ENCODE results near the gene IGDCC3.
A peak's percentile ranks its signal among the peaks of the same experiment; 100 is the strongest.
"Not testable (repeated sequence)": the region's sequence is repeated elsewhere in the genome, so short reads cannot be mapped to it uniquely, and the experiment has no call there.

Gene IGDCC3

DNA sequence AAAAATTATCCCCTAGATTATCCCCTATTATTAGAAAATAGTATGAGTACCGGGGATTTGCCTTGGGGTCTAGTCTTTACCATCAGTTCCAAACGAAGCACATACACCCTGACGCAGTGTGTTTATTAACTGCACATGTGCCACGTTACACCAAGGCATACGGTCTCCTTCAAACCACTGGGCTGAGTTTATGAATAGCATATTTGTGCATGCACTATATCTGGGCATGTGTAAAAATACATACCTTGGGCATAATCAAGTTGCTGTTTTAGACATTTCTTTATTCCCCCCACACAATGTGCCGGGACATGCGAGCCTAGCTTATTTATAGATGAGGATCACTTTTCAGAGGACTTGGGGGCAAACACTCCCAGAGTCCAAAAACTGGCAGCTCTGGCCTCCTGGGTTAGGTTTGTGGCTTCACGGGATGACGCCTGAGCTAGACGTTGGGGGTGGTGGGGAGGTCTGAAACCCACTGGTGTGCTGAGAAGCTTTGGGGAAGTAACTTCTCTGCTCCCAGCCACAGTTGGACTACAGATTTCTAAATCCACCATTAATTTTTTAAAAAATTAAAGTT is 28.7 kb upstream of the IGDCC3 start:
- DNase-seq = peak; percentile 55

DNA sequence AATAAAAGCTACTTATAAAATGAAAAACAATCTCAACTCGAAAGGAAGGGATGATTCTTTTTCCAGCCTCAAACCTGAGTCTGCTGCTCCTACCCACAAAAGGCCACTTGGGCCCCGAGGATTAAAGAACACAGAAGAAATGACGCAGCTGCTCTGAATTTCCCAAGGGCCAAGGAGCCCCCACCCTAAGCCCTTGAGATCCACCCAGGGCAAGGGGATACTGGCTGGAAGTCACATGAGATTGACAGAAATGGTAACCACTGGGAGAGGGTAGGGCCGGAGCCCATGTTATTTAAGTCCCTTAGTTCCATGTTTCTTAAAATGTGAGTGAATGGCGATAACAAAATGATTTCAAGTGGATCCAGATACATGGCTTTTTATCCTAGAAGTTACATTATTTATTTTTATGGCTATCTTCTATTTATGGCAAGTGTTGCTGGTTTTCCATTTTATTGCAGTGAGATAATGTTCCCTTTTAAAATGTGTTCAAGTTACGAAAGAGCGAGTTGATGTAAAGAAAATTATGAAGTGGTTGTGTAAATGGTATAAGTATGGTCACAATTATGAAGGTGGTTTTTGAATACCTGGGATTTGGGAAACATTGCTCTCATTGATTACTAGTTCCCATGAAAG is 28.1 kb upstream of the IGDCC3 start:
- peak; percentile 22 for DNase-seq

DNA sequence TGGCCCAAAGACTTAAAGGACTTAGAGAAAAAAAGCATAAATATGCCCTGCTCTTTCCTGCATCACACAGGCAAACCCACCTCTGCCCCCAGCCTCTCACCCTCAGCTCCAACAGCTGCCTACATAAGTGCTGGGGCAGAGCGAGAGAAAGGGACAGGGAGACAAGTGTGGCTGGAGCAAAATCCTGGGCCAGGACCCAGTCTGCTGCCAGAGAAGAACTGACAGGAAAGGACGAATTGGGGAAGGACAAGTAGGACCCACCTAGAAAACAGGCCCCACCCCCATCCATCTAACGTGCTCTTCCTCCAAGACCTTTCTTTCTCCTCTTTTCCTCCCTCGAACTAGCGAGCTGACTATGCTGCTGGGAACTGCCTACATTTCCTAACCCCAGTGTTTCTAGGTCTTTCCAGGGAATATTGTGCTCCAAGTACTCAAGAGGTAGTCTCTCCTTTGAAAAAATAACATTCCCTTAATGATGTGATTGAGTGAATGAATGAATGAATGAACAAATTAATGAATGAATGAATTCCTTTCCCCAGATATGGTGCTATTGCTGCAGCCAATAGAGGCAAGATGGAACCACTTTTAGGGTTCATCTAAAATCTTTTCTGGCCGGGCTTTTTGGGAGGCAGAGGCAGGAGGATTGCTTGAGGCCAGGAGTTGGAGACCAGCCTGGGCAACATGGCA is 26.5 kb upstream of the IGDCC3 start:
- DNase-seq = no peak

- no peak for DNase-seq
Observed at GRCh38 chr15:65402961-65403360, 25.2 kb upstream of the IGDCC3 start.

DNA sequence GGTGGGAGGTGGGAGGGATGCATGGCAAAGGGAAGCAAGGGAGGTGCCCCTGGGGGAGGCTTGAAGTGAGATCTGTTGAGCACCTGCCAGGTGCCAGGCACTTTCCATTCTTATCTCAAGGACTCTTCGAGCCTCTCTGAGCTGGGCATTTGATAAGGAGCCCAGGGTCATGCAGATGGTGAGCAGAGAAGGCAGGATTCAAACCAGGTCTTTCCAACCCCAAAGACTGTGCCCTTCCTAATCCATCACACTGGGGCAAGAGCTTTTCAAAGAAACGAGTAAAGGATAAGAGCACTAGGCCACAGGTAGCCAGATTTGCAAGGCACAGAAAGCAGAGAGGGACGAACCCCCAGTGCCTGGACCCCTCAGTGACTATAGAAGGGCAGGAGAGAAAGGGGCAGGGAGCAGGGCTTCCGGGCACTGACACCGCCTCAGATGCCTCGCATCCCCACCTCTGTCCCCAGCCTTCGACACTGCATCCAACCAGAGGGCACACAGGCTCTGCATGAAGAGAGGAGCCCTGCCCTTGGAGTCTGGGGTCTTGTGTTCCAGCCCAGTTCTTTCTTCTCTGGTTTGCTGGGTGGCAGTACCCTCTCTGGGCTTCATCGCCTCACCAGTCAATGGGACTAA is 23.9 kb upstream of the IGDCC3 start:
- no peak for DNase-seq

DNA sequence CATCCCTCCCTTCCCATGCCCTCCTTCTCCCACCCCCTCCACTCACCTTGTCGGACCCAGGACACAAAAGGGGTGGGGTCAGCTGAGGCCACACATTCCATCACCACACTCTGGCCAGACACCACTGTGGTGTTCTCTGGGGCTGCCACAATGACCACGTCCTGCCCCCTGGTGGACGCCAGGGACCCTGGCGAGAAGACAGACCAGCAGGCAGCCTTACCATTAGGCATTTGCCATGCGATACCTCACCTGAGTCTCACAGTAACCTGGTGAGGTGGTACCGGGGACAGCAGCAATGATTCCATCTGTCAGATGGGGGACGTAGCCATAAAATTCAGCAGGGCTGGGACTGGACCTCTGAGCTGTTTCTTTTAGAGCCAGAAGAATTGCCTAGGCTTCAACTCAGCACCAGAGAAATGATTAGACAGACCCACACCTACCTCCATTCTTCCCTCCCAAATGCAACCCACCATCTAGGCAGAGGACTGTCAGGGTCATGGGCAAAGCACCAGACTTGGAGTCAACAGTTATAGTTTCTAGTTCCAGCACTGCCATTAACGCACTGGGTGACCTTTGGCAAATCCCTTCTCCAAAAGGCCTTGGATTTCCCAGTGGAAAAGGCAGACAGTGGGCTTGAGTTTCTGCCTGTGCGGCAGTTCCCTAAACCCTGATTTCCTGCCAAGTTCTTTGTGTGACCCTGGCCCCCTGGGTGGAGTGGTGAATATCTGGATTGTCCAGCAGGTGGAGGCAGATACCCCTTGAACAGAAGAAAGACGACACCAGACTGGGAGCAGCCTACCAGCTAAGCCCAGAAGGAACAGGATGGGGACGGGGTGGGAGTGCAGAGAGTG is 23.2 kb upstream of the IGDCC3 start:
- peak; percentile 77 for DNase-seq

DNA sequence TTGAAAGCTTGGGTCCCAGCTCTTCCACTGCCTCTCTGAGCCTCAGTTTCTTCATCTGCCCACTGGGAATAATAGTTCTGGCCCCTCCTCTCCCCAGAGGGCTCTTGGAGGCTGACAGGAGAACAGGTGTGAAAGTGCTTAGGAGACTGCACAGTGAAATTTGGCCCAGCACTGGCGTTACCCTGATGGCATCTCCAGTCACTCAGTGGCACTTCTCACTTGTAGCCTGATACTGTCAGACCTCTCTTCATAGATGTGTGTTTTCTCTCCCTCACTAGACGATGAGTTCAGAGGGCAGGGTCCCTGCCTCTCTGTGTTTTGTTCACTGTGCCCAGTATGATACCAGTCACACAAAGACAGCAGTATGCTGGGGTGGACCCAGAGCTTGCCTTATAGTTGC is 22.2 kb upstream of the IGDCC3 start:
- no peak for DNase-seq

GRCh38 chr15:65399001-65399706 is 21.4 kb upstream of the IGDCC3 start:
- no peak for DNase-seq

DNA sequence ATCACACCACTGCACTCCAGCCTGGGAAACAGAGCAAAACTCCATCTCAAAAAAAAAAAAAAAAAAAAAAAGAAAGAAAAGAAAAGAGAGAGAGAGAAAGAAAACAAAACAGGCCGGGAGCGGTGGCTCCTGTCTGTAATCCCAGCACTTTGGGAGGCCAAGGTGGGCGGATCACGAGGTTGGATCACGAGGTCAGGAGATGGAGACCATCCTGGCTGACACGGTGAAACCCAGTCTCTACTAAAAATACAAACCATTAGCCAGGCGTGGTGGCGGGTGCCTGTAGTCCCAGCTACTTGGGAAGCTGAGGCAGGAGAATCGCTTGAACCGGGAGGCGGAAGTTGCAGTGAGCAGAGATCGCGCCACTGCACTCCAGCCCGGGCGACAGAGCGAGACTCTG is 20.7 kb upstream of the IGDCC3 start:
- DNase-seq = not testable (repeated sequence)

- no peak for DNase-seq
Observed at GRCh38 chr15:65396965-65397317, 19.1 kb upstream of the IGDCC3 start.

DNA sequence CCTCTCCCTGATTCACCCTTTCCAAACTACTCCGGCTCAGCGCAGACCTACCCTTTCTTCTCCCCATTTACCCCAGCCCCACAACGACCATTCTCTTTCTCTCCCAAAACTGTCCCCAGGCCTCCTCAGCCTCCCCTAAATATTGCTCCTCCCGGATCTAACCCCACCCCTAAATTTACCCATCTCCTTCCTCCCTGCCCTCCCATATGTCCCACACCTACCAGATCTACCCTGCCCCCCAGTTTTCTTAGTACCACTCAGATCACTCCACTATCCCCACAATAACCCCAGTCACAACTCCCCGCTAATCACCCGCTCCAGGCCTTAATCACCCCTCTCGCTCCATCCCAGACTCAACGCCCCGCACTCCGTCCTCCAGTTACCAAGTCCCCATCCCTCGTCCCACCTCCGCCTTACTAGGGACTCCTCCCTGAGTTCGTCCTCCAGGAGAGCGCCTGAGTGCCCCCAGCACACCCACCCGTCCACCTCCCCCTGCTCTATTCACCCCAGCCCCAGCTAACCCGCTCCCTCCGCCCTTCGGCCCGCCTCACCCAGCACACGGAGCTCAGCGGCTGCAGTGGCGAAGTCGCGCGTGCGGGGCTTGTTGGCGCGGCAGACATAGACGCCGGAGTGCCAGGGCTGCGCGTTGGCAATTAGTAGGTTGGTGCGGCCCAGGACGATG is 18.6 kb upstream of the IGDCC3 start:
- DNase-seq = no peak

- DNase-seq = no peak
Observed at GRCh38 chr15:65395567-65396202, 17.9 kb upstream of the IGDCC3 start.

GRCh38 chr15:65394936-65395335 is 17.1 kb upstream of the IGDCC3 start:
- no peak for DNase-seq

DNA sequence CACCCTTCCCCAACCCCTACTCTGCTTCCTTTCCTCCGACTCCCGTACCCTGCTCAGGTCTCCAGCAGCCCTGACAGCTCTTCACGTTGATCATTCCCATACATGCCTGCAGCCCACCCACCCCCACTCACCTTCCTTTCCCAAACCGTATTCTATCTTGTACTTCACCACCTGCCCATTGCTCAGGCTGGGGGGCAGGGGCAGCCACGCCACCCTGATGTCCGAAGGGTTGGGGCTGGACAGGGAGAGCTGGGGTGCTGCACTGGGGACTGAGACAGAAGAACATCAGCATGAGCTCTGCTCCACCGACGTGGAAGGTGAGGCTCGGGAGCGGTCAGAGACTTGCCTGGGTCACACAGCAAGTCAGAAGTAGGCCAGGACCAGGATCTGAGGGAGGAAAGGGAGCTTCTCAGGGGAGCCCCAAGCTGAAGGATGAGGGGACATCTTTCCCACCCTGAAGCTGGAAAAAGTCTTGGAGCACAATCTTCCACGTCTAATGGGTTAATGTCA is 16.5 kb upstream of the IGDCC3 start:
- no peak for DNase-seq

DNA sequence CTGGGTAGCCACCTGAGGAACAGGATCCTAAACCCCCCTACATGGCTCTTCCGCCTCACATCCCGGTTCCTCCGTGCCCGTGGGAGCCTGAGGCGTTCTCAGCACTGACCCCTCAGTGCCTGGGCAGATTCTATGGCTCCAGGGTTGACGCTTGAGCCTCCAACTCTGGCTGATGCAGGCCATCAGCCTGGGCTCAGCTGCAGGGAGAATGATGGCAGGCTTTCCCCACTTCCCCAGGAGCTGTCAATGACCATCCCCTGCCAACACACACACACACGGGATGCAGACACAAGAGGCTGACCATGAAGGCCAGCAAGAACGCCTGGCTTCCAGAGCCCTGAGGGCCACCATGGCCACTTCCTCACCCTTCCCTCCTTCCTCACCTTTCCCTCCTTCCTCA is 15.8 kb upstream of the IGDCC3 start:
- no peak for DNase-seq

DNA sequence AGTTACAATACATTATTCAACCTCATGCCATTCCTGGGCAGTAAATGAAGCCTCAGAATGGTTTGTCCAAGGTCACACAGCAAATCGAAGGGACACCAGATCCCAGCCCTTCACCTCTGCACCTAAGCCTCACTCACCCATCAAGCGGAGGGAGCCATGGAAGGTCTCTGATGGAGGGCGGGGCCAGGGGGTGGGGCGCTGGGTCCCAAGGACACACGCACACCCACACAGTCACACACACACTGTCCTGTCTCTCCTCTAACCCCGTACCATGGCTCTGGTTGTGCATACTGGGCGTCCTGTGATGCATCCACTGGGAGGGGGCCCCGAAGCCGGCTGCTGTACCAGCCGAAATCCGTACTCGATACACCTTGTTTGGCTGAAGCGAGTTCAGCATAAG is 15.3 kb upstream of the IGDCC3 start:
- no peak for DNase-seq

GRCh38 chr15:65392368-65392767 is 14.6 kb upstream of the IGDCC3 start:
- no peak for DNase-seq

DNA sequence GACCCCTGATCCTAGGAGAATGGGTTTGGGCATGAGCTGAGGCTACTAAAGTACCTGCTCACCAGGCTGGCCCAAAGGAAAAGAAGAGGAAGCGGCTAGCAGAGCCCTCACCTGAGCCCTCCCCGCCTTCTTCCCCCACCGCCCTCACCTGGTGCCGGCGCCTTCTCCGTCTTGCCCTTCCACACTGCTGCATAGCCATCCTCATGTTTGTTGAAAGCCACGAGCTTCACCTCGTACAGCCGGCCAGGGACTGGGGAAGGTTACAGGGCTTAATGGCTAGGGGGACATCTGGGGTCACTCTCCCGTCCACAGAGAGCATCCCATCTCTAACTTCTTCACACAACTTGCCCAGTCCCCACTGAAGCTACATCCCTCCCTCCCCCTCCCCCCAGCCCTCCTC is 13.9 kb upstream of the IGDCC3 start:
- DNase-seq = no peak

DNA sequence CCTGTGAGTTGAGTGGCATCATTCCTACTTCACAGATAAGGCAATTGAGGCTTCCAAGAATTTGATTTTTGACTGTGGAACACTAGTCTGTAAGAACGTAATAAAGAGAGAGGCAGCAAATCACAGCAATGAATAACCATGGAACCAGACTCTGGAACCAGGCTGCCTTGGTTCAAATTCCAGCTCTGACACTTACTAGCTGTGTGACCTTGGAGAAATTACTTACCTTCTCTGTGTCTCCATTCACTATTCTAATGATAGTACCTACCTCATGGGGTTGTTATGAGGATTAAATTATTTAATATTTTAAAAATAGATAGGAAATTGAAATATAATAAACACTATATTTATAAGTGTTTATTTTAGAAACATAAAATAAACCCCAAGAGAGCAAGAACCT is 12.6 kb upstream of the IGDCC3 start:
- no peak for DNase-seq

DNA sequence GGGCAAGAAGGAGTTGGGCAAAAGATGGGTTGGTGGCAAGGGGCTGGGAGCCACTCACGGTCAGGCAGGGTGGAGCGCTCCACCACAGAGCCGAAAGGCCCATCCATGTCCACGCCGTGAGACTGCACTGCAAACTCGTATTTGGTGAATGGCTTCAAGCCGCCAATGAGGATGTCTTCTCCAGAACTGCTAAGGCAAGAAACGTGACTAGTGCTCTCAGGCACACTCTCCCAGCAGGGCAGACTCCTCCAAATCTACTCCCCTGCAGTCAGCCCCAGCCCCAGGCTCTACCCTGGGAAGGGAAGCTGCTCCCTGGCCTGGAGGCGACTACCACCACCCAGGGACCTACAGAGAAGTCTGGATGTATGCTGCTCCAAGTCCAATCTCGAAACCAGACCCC is 11.4 kb upstream of the IGDCC3 start:
- DNase-seq = no peak
